HG03196 (cell line): Measurements from ENCODE around the gene ZNF423.

Experiments
- ATAC-seq: cut with Tn5 transposase; IDR thresholded peaks from one replicate; pipeline ENCODE4 v1.9.1; 2021; ENCODE audit not compliant: unreplicated experiment

Gene ZNF423

GRCh38 chr16:49649013-49649765 is 206.7 kb downstream of the ZNF423 start:
- no peak for ATAC-seq

GRCh38 chr16:49647673-49648072 is 208.2 kb downstream of the ZNF423 start:
- no peak for ATAC-seq

GRCh38 chr16:49645263-49645662 is 210.6 kb downstream of the ZNF423 start:
- no peak for ATAC-seq

- ATAC-seq: no peak
These were observed 211.8 kb downstream of the ZNF423 start for GRCh38 chr16:49644145-49644463.

GRCh38 chr16:49643429-49644144 is 212.3 kb downstream of the ZNF423 start:
- no peak for ATAC-seq

- no peak for ATAC-seq
These were observed 214.7 kb downstream of the ZNF423 start for GRCh38 chr16:49641250-49641649.

- no peak for ATAC-seq
These were observed 215.3 kb downstream of the ZNF423 start for GRCh38 chr16:49640581-49640980.

- ATAC-seq: no peak
These were observed 216.0 kb downstream of the ZNF423 start for GRCh38 chr16:49639739-49640431.

GRCh38 chr16:49638673-49639610 is 217.0 kb downstream of the ZNF423 start:
- ATAC-seq: no peak

GRCh38 chr16:49637933-49638672 is 217.8 kb downstream of the ZNF423 start:
- ATAC-seq: no peak

- no peak for ATAC-seq
These were observed 218.4 kb downstream of the ZNF423 start for GRCh38 chr16:49637511-49637910.

- ATAC-seq: no peak
These were observed 219.3 kb downstream of the ZNF423 start for GRCh38 chr16:49636608-49637007.

- ATAC-seq: no peak
These were observed 220.0 kb downstream of the ZNF423 start for GRCh38 chr16:49635591-49636581.

- ATAC-seq: no peak
These were observed 220.9 kb downstream of the ZNF423 start for GRCh38 chr16:49635009-49635350.

- ATAC-seq: no peak
These were observed 221.5 kb downstream of the ZNF423 start for GRCh38 chr16:49634235-49635008.

GRCh38 chr16:49632795-49633184 is 223.1 kb downstream of the ZNF423 start:
- no peak for ATAC-seq

- ATAC-seq: no peak
These were observed 223.7 kb downstream of the ZNF423 start for GRCh38 chr16:49632086-49632794.
